ENCODE measurements around the gene DFFA.
"Not testable (repeated sequence)": the region's sequence is repeated elsewhere in the genome, so short reads cannot be mapped to it uniquely, and the experiment has no call there.

The DFFA gene

GRCh38 chr1:10457875-10458274 lies 14.5 kb downstream of the DFFA start:
- TF ChIP-seq CTCF (IDR thresholded peaks at IDR 0.05) (no peak), ZFX (IDR thresholded peaks at IDR 0.05; ENCODE audit: borderline replicate concordance) (no peak)
- H3K27ac ChIP-seq: no peak overlapping the region

- not testable (repeated sequence) for H3K27ac ChIP-seq
These were observed 14.9 kb downstream of the DFFA start for GRCh38 chr1:10457462-10457861.

- TF ChIP-seq ZFX (IDR thresholded peaks at IDR 0.05; ENCODE audit: borderline replicate concordance) (no peak), CTCF (IDR thresholded peaks at IDR 0.05) (no peak)
- H3K27ac ChIP-seq: no peak overlapping the region
These were observed 15.7 kb downstream of the DFFA start for GRCh38 chr1:10456661-10457060.

GRCh38 chr1:10456048-10456447 lies 16.3 kb downstream of the DFFA start:
- TF ChIP-seq CTCF (IDR thresholded peaks at IDR 0.05) (no peak), ZFX (IDR thresholded peaks at IDR 0.05; ENCODE audit: borderline replicate concordance) (no peak)
- no peak overlapping the region for H3K27ac ChIP-seq

- H3K27ac ChIP-seq: no peak overlapping the region
- TF ChIP-seq CTCF (IDR thresholded peaks at IDR 0.05) (no peak), ZFX (IDR thresholded peaks at IDR 0.05; ENCODE audit: borderline replicate concordance) (no peak)
These were observed 21.0 kb downstream of the DFFA start for GRCh38 chr1:10451287-10451686.

- no peak overlapping the region for H3K27ac ChIP-seq
- TF ChIP-seq CTCF (IDR thresholded peaks at IDR 0.05): no peak
- no peak for TF ChIP-seq ZFX (IDR thresholded peaks at IDR 0.05; ENCODE audit: borderline replicate concordance)
These were observed 21.5 kb downstream of the DFFA start for GRCh38 chr1:10450836-10451235.

- TF ChIP-seq ZFX (IDR thresholded peaks at IDR 0.05; ENCODE audit: borderline replicate concordance): no peak
- no peak for TF ChIP-seq CTCF (IDR thresholded peaks at IDR 0.05)
- no peak overlapping the region for H3K27ac ChIP-seq
These were observed 22.0 kb downstream of the DFFA start for GRCh38 chr1:10450156-10450814.

- TF ChIP-seq CTCF (IDR thresholded peaks at IDR 0.05): no peak
- no peak for TF ChIP-seq ZFX (IDR thresholded peaks at IDR 0.05; ENCODE audit: borderline replicate concordance)
- no peak within 1 kb of the TSS for H3K27ac ChIP-seq
These were observed 22.6 kb downstream of the DFFA start, which contains the start of gene CORT for GRCh38 chr1:10449751-10450150. Gene CORT, plus strand, starts transcription at chr1:10450031. Its CDS starts 193 bp downstream, at chr1:10450224.
